Spleen (tissue), 13 donors: Measurements from ENCODE around the gene CLEC3B. TPM values are rescaled to one million over a fixed set of nuclear protein-coding genes. Genes with fewer than 3 reads are reported as not detected.
A peak's percentile ranks its signal among the peaks of the same experiment; 100 is the strongest.

Source experiments
- DNase-seq: peaks from one replicate; pipeline ENCODE4 v3.0.0-alpha.2; 2020
- H3K27ac ChIP-seq, 8 donors: fragments of 200-600 bp; sonication (generic) in 7 of 8; 1 replicate in 4 of 8; 2 replicates in 4 of 8; pipeline versions ENCODE4 v1.5.0 to v1.8.0; 2016 to 2021; ENCODE audit warnings: inconsistent platforms in 4 of 8, mild to moderate bottlenecking in 4 of 8, moderate library complexity in 1 of 8
- H3K27me3 ChIP-seq, 7 donors: fragments of 200-600 bp; sonication (generic) in 6 of 7; replicated peaks in 1 of 7; 1 replicate in 4 of 7; 2 replicates in 3 of 7; pipeline versions ENCODE4 v1.5.0 to v1.8.0; 2016 to 2021; ENCODE audit warnings: inconsistent platforms in 3 of 7, mild to moderate bottlenecking in 1 of 7
- H3K36me3 ChIP-seq, 6 donors: fragments of 200-600 bp; sonication (generic) in 5 of 6; 1 replicate in 4 of 6; 2 replicates in 2 of 6; pipeline versions ENCODE4 v1.5.0 to v1.8.0; 2016 to 2021; ENCODE audit warnings: inconsistent platforms in 2 of 6
- H3K4me1 ChIP-seq, 6 donors: fragments of 200-600 bp; sonication (generic) in 5 of 6; 1 replicate in 3 of 6; 2 replicates in 3 of 6; pipeline versions ENCODE4 v1.5.0 to v1.8.0; 2016 to 2021; ENCODE audit warnings: inconsistent platforms in 3 of 6
- H3K4me3 ChIP-seq, 8 donors: fragments of 200-600 bp; sonication (generic) in 7 of 8; 1 replicate in 4 of 8; 2 replicates in 4 of 8; pipeline versions ENCODE4 v1.5.0 to v1.8.0; 2016 to 2021; ENCODE audit warnings: inconsistent platforms in 4 of 8, mild to moderate bottlenecking in 4 of 8, moderate library complexity in 2 of 8
- H3K9me3 ChIP-seq, 8 donors: fragments of 200-600 bp; sonication (generic) in 7 of 8; 1 replicate in 4 of 8; 2 replicates in 4 of 8; pipeline versions ENCODE4 v1.5.0 to v1.8.0; 2016 to 2021; ENCODE audit warnings: inconsistent platforms in 4 of 8
- CTCF ChIP-seq, 11 experiments: fragments of 200-600 bp in 7 of 11; fragments of 450-650 bp in 4 of 11; sonication (generic) in 4 of 11; IDR thresholded peaks in 8 of 11; conservative IDR thresholded peaks in 3 of 11; 1 replicate in 7 of 11; 2 replicates in 4 of 11; pipeline versions ENCODE4 v1.4.0 to v1.8.0; 2016 to 2021; ENCODE audit warnings: antibody characterized with exemption in 11 of 11, inconsistent platforms in 4 of 11, mild to moderate bottlenecking in 1 of 11
- POLR2A ChIP-seq, 3 donors: fragments of 450-650 bp; IDR thresholded peaks; one replicate each; pipeline ENCODE4 v1.5.1; 2017; ENCODE audit warnings: antibody characterized with exemption in 3 of 3, mild to moderate bottlenecking in 1 of 3
- POLR2AphosphoS5 ChIP-seq, 3 donors: sonication (generic); formaldehyde crosslinking; IDR thresholded peaks; one replicate each; pipeline ENCODE4 v1.5.1; 2017; ENCODE audit warnings: antibody characterized with exemption in 3 of 3
- WGBS, 5 donors: extraction: QIAGEN DNeasy Blood & Tissue Kit in 3 of 5; methylation state at CpG; one replicate each; pipeline versions ENCODE4 v1.1.5 to v1.1.7; 2013 to 2018; 5-methylcytosine and 5-hydroxymethylcytosine counted together
- intact Hi-C: fragments of 100-400 bp; cut with DNase I; formaldehyde crosslinking; loops from one replicate; pipeline ENCODE4 v1.15.0; 2023; ENCODE audit warnings: low total_unique reads
- long read RNA-seq, 2 donors: transcript quantifications; one replicate each; lab custom pipeline, GENCODE V29; 2026
- polyA plus RNA-seq, 3 donors: library from polyadenylated mRNA; stranded (reverse); fragments of 200-250 nt; gene quantifications; one replicate each; pipeline ENCODE4 v1.2.1, GENCODE V29; 2013
- total RNA-seq, 7 donors: library from RNA; depleted of rRNA in 3 of 7; stranded (reverse); fragments of >200 nt in 3 of 7; fragmentation: NEBNext Ultra II Directional in 4 of 7; extraction: Animal tissue kit (Norgen Biotek cat#: 25700) in 4 of 7; gene quantifications; one replicate each; pipeline versions ENCODE4 v1.1.0 to v1.2.1, GENCODE V29; 2016 to 2021
- donor health status: healthy with polysubstance abuse.
- donor health status: DM: no; HTN: no; CAD: no; lungs with moderate emphysema.
- donor health status: DM: no; HTN: no; CAD: no.
- donor health status: Bipolar disorder and iron deficiency.
- donor health status: healthy.
- donor health status: DM: no; HTN: no; CAD: no.
- donor health status: DM: yes; HTN: yes; CAD: no.

CLEC3B gene
- total RNA-seq (100 to 1,000 TPM; 156 to 409 (median 295) TPM), polyA plus RNA-seq (100 to 1,000 TPM in 1 of 3 donors, 10 to 100 TPM in 2; 68.6 to 225 (median 91.3) TPM)
- long read RNA-seq, donor 1, transcript CLEC3B-201 (3 exons, 936 nt) = major isoform, 56 of 56 reads
- long read RNA-seq, donor 1, partial matches to known transcripts = 0 of 56 reads
- long read RNA-seq, donor 1, other reads (novel, unspliced or antisense) = 0 of 56 reads
- long read RNA-seq, donor 2, transcript CLEC3B-201 (3 exons, 936 nt) = major isoform, 37 of 37 reads
- long read RNA-seq, donor 2, partial matches to known transcripts = 0 of 37 reads
- long read RNA-seq, donor 2, other reads (novel, unspliced or antisense) = 0 of 37 reads

- H3K27ac ChIP-seq = peak within 1 kb of the TSS; percentile 49 to 84 (median 66)
- no peak for DNase-seq
- H3K4me1 ChIP-seq = peaks cover 9 to 61% (median 22%) of the 10 kb centered on the region in 6 donors
- peaks cover 0 to 30% (median 0%) of the 10 kb centered on the region in 7 donors for H3K27me3 ChIP-seq
- H3K4me3 ChIP-seq = peak within 1 kb of the TSS; percentile 6 to 66 (median 34)
- 20 to 45% (median 28%) methylated on average over 13 of the region's 13 CpGs for WGBS, 5 donors
- no peak for TF ChIP-seq POLR2A (IDR thresholded peaks at IDR 0.05)
- no peak for TF ChIP-seq CTCF (IDR thresholded peaks at IDR 0.05 in 8 of 11, conservative IDR thresholded peaks at IDR 0.05 in 3 of 11)
- TF ChIP-seq POLR2AphosphoS5 (IDR thresholded peaks at IDR 0.05) = peak; percentile 57 to 83 (median 69)
- peaks cover 0 to 4% (median 0%) of the 10 kb centered on the region in 6 donors for H3K36me3 ChIP-seq
- intact Hi-C loops = no loop called here
- no peaks in the 10 kb centered on the region for H3K9me3 ChIP-seq
Measured at GRCh38 chr3:45026038-45026437, at the start of gene CLEC3B. Gene CLEC3B (plus strand): TSS chr3:45026303. CDS start chr3:45026363, 60 bp downstream.

- Histone ChIP-seq H3K4me1 (peaks cover 31 to 88% (median 76%) of the 10 kb centered on the region in 6 donors), H3K9me3 (no peaks in the 10 kb centered on the region), H3K36me3 (peaks cover 0 to 12% (median 0%) of the 10 kb centered on the region in 6 donors), H3K4me3 (no peak overlapping the region), H3K27ac (peak overlapping the region in 1 of 8 donors; percentile 18), H3K27me3 (no peaks in the 10 kb centered on the region)
- TF ChIP-seq POLR2A (IDR thresholded peaks at IDR 0.05) (no peak), POLR2AphosphoS5 (IDR thresholded peaks at IDR 0.05) (no peak), CTCF (IDR thresholded peaks at IDR 0.05 in 8 of 11, conservative IDR thresholded peaks at IDR 0.05 in 3 of 11) (no peak)
- WGBS, 5 donors = 92 to 100% (median 94%) methylated on average over 1 of the region's 1 CpG
- intact Hi-C loops = no loop called here
- DNase-seq = no peak
Measured at GRCh38 chr3:44981220-44981619, 44.9 kb upstream of the CLEC3B start.

- WGBS, 5 donors = 49 to 66% (median 61%) methylated on average over 4 of the region's 4 CpGs
- DNase-seq = no peak
- intact Hi-C loops = no loop called here
- TF ChIP-seq CTCF (IDR thresholded peaks at IDR 0.05 in 8 of 11, conservative IDR thresholded peaks at IDR 0.05 in 3 of 11) (no peak), POLR2A (IDR thresholded peaks at IDR 0.05) (no peak), POLR2AphosphoS5 (IDR thresholded peaks at IDR 0.05) (no peak)
- Histone ChIP-seq H3K27ac (peak overlapping the region in 1 of 8 donors; percentile 18), H3K36me3 (peaks cover 0 to 14% (median 0%) of the 10 kb centered on the region in 6 donors), H3K4me3 (no peak overlapping the region), H3K4me1 (peaks cover 30 to 84% (median 72%) of the 10 kb centered on the region in 6 donors), H3K27me3 (no peaks in the 10 kb centered on the region), H3K9me3 (no peaks in the 10 kb centered on the region)
Measured at GRCh38 chr3:44981751-44982150, 44.4 kb upstream of the CLEC3B start.

GRCh38 chr3:44982817-44983216 lies 43.3 kb upstream of the CLEC3B start:
- Histone ChIP-seq H3K9me3 (no peaks in the 10 kb centered on the region), H3K27ac (peak overlapping the region in 1 of 8 donors; percentile 9), H3K27me3 (no peaks in the 10 kb centered on the region), H3K36me3 (peaks cover 0 to 14% (median 0%) of the 10 kb centered on the region in 6 donors), H3K4me1 (peaks cover 19 to 74% (median 62%) of the 10 kb centered on the region in 6 donors), H3K4me3 (no peak overlapping the region)
- no peak for DNase-seq
- 77 to 98% (median 84%) methylated on average over 3 of the region's 3 CpGs for WGBS, 5 donors
- TF ChIP-seq CTCF (IDR thresholded peaks at IDR 0.05 in 8 of 11, conservative IDR thresholded peaks at IDR 0.05 in 3 of 11) (no peak), POLR2AphosphoS5 (IDR thresholded peaks at IDR 0.05) (no peak), POLR2A (IDR thresholded peaks at IDR 0.05) (no peak)
- intact Hi-C loops = no loop called here
